Measurements from ENCODE around the gene PEX14.

DNA sequence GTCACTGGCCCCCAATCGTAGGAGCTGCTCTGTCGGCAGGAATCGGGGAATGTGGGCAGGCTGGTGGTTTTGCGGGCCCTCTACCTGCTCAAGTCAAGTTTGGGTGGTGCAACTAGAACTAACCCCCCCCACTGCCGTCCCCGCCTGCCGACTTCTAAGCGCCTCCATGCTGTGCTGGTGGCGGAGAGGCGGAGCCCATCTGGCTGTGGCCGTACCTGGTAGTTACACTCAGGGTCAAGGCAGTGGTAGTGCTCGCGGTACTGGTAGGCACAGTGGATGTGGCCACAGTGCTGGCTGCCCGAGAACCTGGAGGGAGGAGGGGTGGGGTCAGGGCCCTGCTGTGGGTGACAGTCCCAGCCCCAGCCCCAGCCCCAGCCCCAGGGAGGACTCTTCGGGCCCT, 181.7 kb downstream of the PEX14 start:
- no peak for TF ChIP-seq EZH2 (IDR thresholded peaks at IDR 0.05; ENCODE audit: borderline replicate concordance)
- TF ChIP-seq, protein P1, sequence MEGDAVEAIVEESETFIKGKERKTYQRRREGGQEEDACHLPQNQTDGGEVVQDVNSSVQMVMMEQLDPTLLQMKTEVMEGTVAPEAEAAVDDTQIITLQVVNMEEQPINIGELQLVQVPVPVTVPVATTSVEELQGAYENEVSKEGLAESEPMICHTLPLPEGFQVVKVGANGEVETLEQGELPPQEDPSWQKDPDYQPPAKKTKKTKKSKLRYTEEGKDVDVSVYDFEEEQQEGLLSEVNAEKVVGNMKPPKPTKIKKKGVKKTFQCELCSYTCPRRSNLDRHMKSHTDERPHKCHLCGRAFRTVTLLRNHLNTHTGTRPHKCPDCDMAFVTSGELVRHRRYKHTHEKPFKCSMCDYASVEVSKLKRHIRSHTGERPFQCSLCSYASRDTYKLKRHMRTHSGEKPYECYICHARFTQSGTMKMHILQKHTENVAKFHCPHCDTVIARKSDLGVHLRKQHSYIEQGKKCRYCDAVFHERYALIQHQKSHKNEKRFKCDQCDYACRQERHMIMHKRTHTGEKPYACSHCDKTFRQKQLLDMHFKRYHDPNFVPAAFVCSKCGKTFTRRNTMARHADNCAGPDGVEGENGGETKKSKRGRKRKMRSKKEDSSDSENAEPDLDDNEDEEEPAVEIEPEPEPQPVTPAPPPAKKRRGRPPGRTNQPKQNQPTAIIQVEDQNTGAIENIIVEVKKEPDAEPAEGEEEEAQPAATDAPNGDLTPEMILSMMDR (IDR thresholded peaks at IDR 0.05; ENCODE audit: poor library complexity), result no peak

All from hepatocyte (in vitro differentiated cells).